PC-9 (cell line): ENCODE measurements around the gene ACER1. TPM values are rescaled to one million over a fixed set of nuclear protein-coding genes. Genes with fewer than 3 reads are reported as not detected.

ENCODE experiments used
- BruUV-seq: library from RNA; stranded (reverse); fragments of 400-500 nt; replicated peaks from 2 replicates; lab custom pipeline; 2021; lab: Mats Ljungman, UMichigan
- CTCF ChIA-PET: fragments of 300-600 bp; sonication (Branson Sonifier 250); formaldehyde crosslinking; loops from one replicate; lab custom pipeline; 2022; ENCODE audit warnings: antibody characterized with exemption; lab: Charles Lee
- POLR2A ChIA-PET: fragments of 300-600 bp; sonication (Branson Sonifier 250); formaldehyde crosslinking; loops from one replicate; lab custom pipeline; 2022; ENCODE audit warnings: antibody characterized with exemption; ENCODE audit not compliant: unreplicated experiment; lab: Charles Lee
- DNase-seq, 2 experiments: peaks; one replicate each; pipeline versions ENCODE4 v3.0.0 to v3.0.0-alpha.2; 2015 to 2022; ENCODE audit warnings: mixed read lengths in 1 of 2
- H2AFZ ChIP-seq: fragments of 200-600 bp; sonication (generic); 2 replicates; pipeline ENCODE4 v1.8.1; 2017; ENCODE audit warnings: antibody characterized with exemption
- H3F3A ChIP-seq: fragments of 200-600 bp; sonication (generic); 2 replicates; pipeline ENCODE4 v1.8.1; 2017; ENCODE audit warnings: antibody characterized with exemption, mild to moderate bottlenecking, low read depth; ENCODE audit not compliant: insufficient read depth
- H3K27ac ChIP-seq: fragments of 200-600 bp; sonication (generic); 2 replicates; pipeline ENCODE4 v1.6.1; 2016; ENCODE audit warnings: mixed run types
- H3K27me3 ChIP-seq: fragments of 200-600 bp; sonication (generic); 2 replicates; pipeline ENCODE4 v1.6.1; 2016; ENCODE audit warnings: low read depth, mixed run types; ENCODE audit not compliant: insufficient read depth
- H3K36me3 ChIP-seq: fragments of 200-600 bp; sonication (generic); 2 replicates; pipeline ENCODE4 v1.6.1; 2016; ENCODE audit warnings: low read depth, mixed run types
- H3K4me1 ChIP-seq: fragments of 200-600 bp; sonication (generic); replicated peaks from 2 replicates; pipeline ENCODE4 v1.6.1; 2016; ENCODE audit warnings: mixed run types; ENCODE audit not compliant: insufficient read depth
- H3K4me2 ChIP-seq: fragments of 200-600 bp; sonication (generic); 2 replicates; pipeline ENCODE4 v1.6.1; 2017; ENCODE audit warnings: mixed run types
- H3K4me3 ChIP-seq: fragments of 200-600 bp; sonication (generic); 2 replicates; pipeline ENCODE4 v1.6.1; 2016; ENCODE audit warnings: mixed run types
- H3K79me2 ChIP-seq: fragments of 200-600 bp; sonication (generic); 2 replicates; pipeline ENCODE4 v1.6.1; 2017; ENCODE audit warnings: low read depth, mixed run types
- H3K9me2 ChIP-seq: fragments of 200-600 bp; sonication (generic); 2 replicates; pipeline ENCODE4 v1.8.1; 2017; ENCODE audit warnings: mild to moderate bottlenecking; ENCODE audit not compliant: insufficient read depth
- H3K9me3 ChIP-seq: fragments of 200-600 bp; sonication (generic); 2 replicates; pipeline ENCODE4 v1.8.1; 2016; ENCODE audit warnings: low read depth; ENCODE audit not compliant: insufficient read depth
- H4K20me1 ChIP-seq: fragments of 200-600 bp; sonication (generic); 2 replicates; pipeline ENCODE4 v1.8.1; 2017; ENCODE audit not compliant: insufficient read depth
- CTCF ChIP-seq: fragments of 200-600 bp; sonication (generic); conservative IDR thresholded peaks from 2 replicates; pipeline ENCODE4 v1.6.1; 2017; ENCODE audit warnings: mixed run types, antibody characterized with exemption, mild to moderate bottlenecking, moderate library complexity
- EZH2 ChIP-seq: fragments of 200-600 bp; sonication (generic); IDR thresholded peaks from 2 replicates; pipeline ENCODE4 v1.8.0; 2017; ENCODE audit warnings: antibody characterized with exemption, low read depth
- intact Hi-C: fragments of 100-400 bp; cut with micrococcal nuclease; formaldehyde crosslinking; loops from one replicate; pipeline ENCODE4 v1.10.0; 2022; ENCODE audit not compliant: unreplicated experiment
- total RNA-seq: library from RNA; stranded (reverse); gene quantifications from 2 replicates; pipeline ENCODE4 v1.2.3, GENCODE V29; 2021

Gene ACER1
- total RNA-seq, 1 experiment from 2014 or later = not detected

- Histone ChIP-seq H2AFZ (no peak overlapping the region), H3K27ac (no peak overlapping the region), H3K4me2 (no peak overlapping the region), H3K9me2 (no peaks in the 10 kb centered on the region), H3K9me3 (no peaks in the 10 kb centered on the region), H3K27me3 (no peaks in the 10 kb centered on the region), H3F3A (no peaks in the 10 kb centered on the region), H3K4me1 (no peaks in the 10 kb centered on the region), H3K36me3 (no peaks in the 10 kb centered on the region), H3K79me2 (peaks cover 10% of the 10 kb centered on the region; the same call in 1 of the 2 replicates), H4K20me1 (peaks cover 7% of the 10 kb centered on the region; the same call in 1 of the 2 replicates), H3K4me3 (no peak overlapping the region)
- CTCF ChIA-PET = no interaction called here
- POLR2A ChIA-PET = no interaction called here
- TF ChIP-seq EZH2 (no peak), CTCF (no peak)
- intact Hi-C loops = no loop called here
- DNase-seq = no peak
- no TSS peak for BruUV-seq
Observed at GRCh38 chr19:6268382-6268771, 65.0 kb downstream of the ACER1 start.

- H3K27ac ChIP-seq = no peak overlapping the region
- H3K79me2 ChIP-seq = peaks cover 6% of the 10 kb centered on the region; the same call in 1 of the 2 replicates
- no peak for DNase-seq
- intact Hi-C loops = no loop called here
- ChIA-PET POLR2A (no interaction called here), CTCF (interaction anchor here (0.7 kb wide), 1 partner anchor 33 kb away, joined by 3 read pairs; no protein-coding TSS in a partner anchor)
- H2AFZ ChIP-seq = no peak overlapping the region
- H3K4me3 ChIP-seq = no peak overlapping the region
- H3K4me2 ChIP-seq = no peak overlapping the region
- no peaks in the 10 kb centered on the region for H3K9me3 ChIP-seq
- H4K20me1 ChIP-seq = peaks cover 7% of the 10 kb centered on the region; the same call in 1 of the 2 replicates
- H3K4me1 ChIP-seq = no peaks in the 10 kb centered on the region
- no peaks in the 10 kb centered on the region for H3K36me3 ChIP-seq
- H3K27me3 ChIP-seq = no peaks in the 10 kb centered on the region
- no TSS peak for BruUV-seq
- H3F3A ChIP-seq = no peaks in the 10 kb centered on the region
- H3K9me2 ChIP-seq = no peaks in the 10 kb centered on the region
- TF ChIP-seq CTCF (no peak), EZH2 (no peak)
Observed at GRCh38 chr19:6267552-6268381, 65.6 kb downstream of the ACER1 start.

GRCh38 chr19:6264803-6265202 is 68.6 kb downstream of the ACER1 start:
- no peaks in the 10 kb centered on the region for H4K20me1 ChIP-seq
- intact Hi-C loops = no loop called here
- CTCF ChIA-PET = no interaction called here

More at GRCh38 chr19:6264803-6265202, 68.6 kb downstream of the ACER1 start:
- H3K9me3 ChIP-seq = no peaks in the 10 kb centered on the region
- TF ChIP-seq EZH2 (no peak), CTCF (no peak)
- H3F3A ChIP-seq = no peaks in the 10 kb centered on the region
- no peaks in the 10 kb centered on the region for H3K79me2 ChIP-seq
- BruUV-seq = no TSS peak
- no peak overlapping the region for H2AFZ ChIP-seq
- H3K27ac ChIP-seq = no peak overlapping the region
- no peaks in the 10 kb centered on the region for H3K27me3 ChIP-seq
- no peaks in the 10 kb centered on the region for H3K36me3 ChIP-seq
- H3K9me2 ChIP-seq = no peaks in the 10 kb centered on the region
- no peak for DNase-seq
- H3K4me3 ChIP-seq = no peak overlapping the region
- H3K4me2 ChIP-seq = no peak overlapping the region
- no peaks in the 10 kb centered on the region for H3K4me1 ChIP-seq
- POLR2A ChIA-PET = no interaction called here
